ENCODE results near the gene MARCHF7.

DNA sequence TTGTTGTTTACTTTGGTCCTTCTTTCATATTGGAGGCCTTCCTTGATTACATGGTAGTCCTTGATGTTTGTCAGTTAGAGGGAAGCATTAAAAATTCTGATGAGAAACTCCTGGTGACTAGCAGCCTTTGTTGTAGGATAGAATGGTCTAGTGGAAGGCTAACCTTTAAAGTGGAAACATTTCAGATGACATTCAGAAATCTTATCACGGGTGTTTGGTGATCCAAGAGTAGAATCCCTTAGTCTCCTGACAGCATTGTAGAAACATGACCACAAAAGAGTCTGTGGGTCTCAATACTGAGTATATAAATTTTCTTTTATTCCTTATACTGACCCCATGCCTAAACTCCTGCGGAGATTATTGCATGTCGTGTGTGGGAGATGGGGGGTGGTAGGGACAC is 13.4 kb downstream of the MARCHF7 start:
- no peak for TF ChIP-seq CTCF (IDR thresholded peaks at IDR 0.05; ENCODE audit: low read depth, low read length, poor library complexity, severe bottlenecking)
- no peak for TF ChIP-seq EZH2phosphoT487 (IDR thresholded peaks at IDR 0.05; ENCODE audit: borderline replicate concordance, low read length)
